T1000 (cell line): ENCODE measurements around the gene RAD51B.
"Not testable (repeated sequence)": the region's sequence is repeated elsewhere in the genome, so short reads cannot be mapped to it uniquely, and the experiment has no call there.

Experiments used
- DNase-seq: peaks from one replicate; lab custom pipeline; 2025; ENCODE audit warnings: mixed read lengths; lab: John Stamatoyannopoulos, UW

Gene RAD51B

DNA sequence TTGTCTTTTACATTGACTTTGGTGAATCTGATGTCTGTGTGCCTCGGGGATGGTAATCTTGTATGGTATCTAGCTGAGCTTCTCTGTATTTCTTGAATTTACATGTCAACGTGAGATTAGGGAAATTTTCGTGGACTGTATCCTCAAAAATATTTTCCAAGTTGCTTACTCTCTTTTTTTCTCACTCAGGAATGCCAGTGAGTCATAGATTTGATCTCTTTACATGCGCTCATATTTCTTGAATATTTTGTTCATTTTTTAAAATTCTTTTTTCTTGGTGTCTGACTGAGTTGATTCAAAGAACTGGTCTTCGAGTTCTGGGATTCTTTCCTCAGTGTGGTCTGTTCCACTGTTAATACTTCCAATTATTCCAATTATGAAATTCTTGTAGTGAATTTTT lies 207.7 kb downstream of the RAD51B start:
- DNase-seq, result no peak

DNA sequence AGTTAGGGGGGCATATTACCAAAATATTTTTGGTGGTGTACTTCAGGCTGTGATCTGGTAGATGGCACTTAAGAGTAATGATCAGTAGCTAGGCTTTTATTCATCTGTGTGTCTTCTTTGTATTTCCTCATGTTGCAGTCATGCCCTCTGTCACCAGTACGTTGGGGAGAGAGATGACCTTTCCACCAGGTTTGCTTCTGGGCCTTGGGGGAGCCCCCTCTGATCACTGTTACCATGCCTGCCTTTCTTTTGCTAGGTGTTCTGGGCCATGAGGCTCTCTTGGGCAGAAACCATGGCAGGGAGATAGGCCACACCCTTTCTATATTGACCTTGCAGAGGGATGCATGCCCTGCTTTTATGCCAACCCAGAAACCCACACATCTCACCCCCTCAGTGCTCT lies 208.5 kb downstream of the RAD51B start:
- no peak for DNase-seq

DNA sequence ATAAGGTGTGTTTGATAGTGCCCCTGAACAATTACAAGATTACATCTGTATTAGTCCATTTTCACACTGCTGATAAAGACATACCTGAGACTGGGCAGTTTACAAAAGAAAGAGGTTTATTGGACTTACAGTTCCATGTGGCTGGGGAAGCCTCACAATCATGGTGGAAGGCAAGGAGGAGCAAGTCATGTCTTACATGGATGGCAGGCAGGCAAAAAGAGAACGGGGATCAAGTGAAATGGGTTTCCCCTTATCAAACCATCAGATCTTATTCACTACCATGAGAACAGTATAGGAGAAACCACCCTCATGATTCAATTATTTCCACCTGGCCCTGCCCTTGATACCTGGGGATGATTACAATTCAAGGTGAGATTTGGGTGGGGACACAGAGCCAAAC lies 211.4 kb downstream of the RAD51B start:
- DNase-seq, result not testable (repeated sequence)

DNA sequence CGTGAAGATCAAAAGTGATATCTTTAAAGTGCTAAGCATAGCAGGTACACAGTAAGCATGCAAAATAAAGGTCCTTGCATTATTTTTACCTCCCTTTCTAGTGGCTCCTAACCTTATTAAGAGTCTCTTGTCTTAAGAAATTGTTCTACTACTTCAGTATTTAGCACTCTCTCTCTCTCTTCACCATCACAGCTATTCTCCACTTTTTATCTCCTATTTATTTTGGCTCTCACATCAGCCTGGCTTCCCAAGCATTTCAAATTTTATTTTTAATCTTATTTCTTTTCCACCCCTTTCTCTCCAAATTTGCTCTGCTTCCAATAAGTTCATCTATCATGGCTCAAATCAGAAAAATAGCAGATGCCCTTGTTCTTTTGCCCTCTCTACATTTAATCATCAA lies 212.6 kb downstream of the RAD51B start:
- DNase-seq, result no peak

DNA sequence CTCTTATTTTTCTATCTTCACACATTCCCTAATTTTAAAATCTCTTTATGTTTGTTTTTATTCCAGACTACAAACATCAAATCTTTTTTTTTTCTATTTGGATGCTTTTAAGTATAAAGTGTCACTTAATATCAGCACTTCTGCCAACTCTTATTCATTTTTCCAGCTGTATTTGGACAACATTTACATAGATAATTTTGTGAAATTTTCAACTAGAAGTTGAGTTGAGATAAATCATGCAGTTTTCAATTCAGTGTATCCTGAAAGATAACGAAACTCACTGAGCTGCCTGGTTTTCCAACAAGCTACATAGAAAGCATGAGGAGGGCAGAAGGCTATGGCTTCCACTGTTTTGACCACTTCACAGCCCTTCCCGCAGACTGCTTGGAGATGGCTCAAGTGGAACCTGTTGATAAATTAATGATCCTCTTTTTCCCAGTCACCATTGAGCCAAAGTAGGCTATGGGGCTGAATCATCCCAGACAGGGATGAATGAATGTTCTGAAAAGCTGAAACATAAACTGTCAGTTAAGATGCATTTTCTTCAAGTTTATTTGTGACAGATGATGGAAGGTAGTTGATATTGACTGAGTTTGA lies 213.9 kb downstream of the RAD51B start:
- DNase-seq, result no peak

DNA sequence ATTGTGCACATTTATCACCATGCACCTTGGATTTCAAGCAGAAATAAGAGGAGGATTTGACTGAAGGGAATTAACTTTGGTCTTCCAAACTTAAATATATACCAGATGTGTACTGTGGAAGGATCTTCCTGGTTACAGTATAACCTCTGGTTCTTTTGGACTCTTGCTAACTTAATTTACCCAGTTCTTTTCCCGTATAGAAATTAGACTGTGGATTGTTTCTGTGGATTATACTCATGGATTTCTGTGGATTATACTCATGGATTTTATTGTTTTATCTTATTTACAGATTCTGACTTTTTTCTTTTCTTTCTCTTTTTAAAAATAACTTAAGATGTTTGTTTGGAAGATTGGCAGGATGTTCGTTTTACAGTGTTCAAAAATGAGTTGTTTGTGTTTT lies 215.3 kb downstream of the RAD51B start:
- no peak for DNase-seq

DNA sequence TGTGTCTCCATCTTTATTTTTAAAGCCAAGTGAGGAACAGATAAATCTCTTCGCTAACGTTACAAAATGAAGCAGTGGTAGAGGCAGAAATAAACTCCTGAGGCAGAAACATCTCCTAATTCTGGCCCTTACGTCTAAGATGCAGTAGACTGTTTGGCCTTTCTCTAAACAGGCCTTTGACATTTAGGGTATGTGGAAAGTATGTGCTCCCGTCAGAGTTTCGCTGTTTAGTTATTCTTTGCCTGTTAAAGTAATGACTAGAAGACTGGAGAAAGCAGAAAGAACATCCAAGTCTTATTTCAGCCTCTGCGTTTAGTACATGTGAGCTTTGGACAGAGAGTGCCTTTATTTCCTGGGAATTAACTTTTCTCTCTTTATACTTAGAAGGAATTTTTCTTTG lies 216.6 kb downstream of the RAD51B start:
- no peak for DNase-seq

DNA sequence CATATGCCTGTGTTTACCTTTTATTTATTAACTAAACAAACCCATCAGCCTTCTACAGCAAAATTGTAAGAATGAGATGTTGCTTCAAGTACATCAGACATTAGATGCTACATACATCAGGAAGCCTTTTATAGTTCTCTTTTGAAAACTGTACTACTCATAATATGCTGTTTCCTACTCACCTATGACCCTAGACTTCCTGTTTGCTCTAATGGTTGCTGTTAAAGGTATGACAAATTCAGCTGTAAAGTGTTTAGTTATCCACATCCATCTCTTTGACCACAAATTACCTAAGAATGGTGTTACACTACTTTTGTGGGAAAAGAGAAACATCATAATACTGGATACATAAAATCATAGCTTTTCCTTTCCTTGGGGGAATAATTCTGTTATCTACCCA lies 220.0 kb downstream of the RAD51B start:
- DNase-seq, result no peak

DNA sequence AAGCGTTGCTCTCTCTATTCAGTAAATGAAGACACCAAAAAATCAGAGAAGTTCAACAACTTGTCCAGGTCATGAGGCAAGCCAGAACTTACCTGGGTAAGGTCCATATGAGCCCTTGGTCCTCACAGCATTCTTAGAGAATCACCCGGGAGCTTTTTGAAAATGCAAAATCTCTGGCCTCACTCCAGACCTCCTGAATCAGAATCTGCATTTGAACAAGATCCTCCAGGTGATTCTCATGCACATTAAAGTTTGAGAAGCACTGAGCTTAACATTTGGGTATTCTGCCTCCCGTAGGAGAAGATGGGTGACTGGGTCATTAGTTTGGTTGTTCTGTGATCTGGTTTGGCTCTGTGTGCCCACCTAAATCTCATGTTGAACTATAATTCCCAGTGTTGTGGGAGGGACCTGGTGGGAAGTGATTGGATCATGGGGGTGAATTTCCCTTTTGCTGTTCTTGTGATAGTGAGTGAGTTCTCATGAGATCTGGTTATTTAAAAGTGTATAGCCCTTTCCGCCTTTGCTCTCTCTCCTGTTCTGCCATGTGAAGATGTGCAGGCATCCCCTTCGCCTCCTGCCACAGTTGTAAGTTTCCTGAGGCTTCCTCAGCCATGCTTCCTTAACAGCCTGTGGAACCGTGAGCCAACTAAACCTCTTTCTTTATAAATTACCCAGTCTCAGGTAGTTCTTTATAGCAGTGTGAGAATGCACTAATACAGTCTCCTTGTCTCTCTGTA lies 221.2 kb downstream of the RAD51B start:
- no peak for DNase-seq

DNA sequence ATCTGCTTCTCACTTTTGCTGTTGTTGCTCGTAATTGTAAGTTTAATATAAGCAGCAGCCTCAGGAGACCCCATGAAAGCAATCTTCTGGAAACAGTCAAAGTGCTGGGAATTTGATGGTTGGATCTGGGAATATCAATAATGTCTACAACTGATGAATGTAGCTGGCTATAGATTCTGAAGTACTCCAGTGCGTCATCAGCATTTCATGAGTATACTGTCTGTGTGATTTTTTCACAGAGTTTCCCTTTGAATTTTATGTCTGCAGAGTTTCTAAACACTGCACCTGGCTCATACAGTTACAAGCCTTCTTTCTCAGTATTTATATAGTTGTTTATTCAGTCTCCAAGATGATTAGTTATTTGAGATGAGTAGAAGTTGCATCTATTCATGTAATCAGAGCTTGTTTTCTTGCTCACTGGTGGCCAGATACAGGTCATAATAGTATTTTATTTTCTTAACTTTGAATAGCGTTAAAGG lies 222.3 kb downstream of the RAD51B start:
- DNase-seq, result no peak

DNA sequence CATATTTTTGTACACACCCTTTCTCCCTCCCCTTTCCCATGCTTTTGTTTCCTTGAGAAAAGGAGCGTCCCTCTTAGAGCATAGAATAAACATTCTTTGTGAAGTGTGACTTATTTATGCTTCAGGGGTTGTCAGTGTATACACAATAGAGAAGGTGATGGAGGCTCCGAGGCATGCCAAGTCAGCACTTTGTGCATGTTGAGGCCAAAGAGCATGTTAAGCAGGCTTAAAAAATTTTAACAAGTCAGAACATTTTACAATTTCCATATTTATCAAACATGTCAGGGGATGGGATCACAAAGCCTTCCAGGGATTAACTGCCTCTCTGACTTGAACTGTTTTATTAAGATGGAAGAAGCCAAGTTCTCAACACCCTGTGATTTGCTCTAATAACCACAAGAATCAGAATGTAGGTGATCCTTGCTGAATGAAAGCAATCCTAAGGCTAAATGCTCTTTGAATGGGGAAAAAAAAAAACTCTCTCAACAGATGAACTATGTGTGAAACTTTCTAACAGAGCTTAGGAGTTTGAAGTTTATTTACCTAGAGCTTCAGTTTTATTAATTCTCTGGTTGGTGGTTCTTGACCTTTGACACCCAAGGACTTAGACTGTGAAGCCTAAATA lies 223.1 kb downstream of the RAD51B start:
- DNase-seq, result no peak

DNA sequence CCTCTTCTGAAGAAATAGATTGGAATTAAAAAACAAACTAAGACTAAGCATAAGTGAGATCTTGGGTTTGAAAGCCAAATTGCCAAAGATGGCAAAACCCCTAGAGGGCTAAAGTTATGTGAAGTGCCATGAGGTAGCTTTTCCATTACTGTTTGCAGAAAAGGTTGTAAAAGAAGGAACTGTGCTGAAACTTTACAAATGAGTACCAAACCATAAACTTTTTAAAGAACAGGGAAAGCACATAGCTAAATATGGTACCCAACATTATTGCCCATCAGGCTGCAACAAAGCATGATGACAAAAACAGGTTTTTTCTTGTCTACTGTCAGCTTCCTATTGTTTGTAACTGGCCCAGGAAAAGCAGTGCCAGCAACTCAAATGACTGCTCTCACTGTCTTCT lies 224.2 kb downstream of the RAD51B start:
- no peak for DNase-seq

DNA sequence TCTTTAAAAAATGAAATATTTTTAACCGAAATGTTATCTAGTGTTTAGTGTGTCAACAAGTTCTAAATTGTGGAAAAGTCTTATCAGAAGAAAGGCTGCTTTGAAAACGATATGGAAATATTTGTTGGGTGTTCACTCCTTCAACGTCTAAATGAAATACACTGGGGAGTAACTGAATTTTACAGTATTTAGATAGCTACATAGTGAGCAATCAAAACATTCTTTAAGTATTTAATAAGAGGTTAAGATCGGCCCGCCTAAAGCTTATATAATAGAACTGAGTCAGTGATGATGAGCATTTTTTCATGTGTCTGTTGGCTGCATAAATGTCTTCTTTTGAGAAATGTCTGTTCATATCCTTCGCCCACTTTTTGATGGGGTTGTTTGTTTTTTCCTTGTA lies 228.3 kb downstream of the RAD51B start:
- DNase-seq, result no peak

DNA sequence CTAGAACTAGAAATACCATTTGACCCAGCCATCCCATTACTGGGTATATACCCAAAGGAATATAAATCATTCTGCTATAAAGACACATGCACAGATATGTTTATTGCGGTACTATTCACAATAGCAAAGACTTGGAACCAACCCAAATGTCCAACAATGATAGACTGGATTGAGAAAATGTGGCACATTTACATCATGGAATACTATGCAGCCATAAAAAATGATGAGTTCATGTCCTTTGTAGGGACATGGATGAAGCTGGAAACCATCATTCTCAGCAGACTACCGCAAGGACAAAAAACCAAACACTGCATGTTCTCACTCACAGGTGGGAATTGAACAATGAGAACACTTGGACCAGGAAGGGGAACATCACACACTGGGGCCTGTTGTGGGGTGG lies 229.2 kb downstream of the RAD51B start:
- DNase-seq, result not testable (repeated sequence)

DNA sequence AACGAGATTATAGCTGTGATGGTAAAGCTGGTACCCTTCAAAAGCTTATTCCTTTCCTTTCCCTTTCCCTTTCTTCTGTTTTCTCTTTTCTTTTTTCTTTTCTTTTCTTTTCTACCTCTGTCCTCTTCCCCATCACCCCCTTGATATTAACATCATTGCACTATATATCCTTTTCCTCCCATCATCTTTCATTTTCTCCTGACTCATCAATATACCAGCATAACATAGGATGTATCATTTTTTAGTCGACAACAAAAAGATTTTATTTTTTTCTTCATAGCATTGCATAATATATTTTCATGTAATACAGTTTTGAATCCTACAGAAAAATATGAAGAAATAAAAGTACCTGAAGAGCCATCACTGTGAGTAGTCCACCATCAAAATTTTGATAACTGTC lies 230.6 kb downstream of the RAD51B start:
- no peak for DNase-seq

DNA sequence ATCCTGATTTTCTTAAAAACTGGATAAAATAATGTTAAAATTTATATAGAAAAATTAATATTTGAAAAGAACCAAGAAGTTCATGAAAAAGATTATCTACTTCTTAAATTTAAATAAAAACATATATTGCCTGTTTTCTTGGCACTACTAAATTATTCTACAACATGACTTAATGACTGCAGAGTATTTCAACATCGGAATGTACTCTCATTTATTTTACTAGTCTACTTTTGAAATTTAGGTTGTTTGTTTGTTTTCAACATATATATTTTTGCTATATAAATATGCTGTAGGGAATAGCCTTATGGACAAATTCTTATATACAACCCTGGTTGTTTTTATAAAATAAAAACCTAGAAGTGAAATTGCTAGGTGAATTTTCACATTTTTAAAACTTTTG lies 231.6 kb downstream of the RAD51B start:
- no peak for DNase-seq

DNA sequence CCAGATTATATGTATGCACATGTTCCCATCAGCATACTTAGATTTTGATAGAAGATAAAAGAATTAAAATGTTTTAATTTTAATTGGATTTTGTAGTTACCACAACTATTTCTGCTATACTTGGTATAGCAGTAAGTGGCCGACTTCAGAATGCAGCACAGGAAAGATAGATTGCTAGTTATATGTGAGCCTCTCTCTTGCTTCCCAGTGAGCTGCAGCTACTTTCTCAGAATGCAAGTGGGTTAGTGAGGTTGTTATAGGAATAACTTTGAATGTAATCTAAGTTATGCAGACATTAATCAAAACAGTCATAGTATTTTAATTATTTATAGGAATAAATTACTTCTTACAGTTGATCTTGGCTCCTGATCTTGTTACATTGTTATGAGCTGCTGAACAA lies 240.6 kb downstream of the RAD51B start:
- no peak for DNase-seq

DNA sequence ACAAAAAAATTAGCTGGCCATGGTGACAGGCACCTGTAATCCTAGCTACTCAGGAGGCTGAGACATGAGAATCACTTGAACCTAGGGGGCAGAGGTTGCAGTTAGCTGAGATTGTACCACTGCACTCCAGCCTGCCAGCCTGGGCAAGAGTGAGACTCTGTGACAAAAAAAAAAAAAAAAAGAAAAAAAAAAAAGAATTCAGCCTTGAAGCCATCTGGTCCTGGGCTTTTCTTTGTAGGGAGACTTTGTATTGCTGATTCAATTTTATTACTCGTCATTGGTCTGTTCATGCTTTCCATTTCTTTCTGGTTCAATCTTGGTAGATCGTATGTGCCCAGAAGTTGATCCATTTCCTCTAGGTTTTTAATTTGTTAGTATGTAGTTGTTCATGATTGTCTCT lies 243.1 kb downstream of the RAD51B start:
- no peak for DNase-seq

DNA sequence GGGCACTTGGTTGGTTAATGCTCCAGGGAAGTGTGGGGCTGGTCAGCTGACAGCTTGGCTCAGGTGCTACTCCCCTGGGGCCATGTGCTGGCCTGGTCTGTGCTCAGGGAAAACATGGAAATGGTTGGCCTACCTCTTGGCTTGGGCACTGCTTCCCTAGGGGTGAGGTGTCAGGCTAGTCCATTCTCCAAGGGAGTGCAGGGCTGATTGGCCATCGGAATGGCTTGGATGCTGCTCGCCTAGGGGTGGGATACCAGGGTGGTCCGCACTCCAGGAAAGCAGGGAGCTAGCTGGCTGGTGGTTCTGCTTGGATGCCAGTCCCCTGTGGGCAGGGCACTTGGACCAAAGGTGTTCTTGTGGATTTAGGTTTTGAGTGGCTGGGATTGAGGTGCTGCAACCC lies 245.7 kb downstream of the RAD51B start:
- no peak for DNase-seq

DNA sequence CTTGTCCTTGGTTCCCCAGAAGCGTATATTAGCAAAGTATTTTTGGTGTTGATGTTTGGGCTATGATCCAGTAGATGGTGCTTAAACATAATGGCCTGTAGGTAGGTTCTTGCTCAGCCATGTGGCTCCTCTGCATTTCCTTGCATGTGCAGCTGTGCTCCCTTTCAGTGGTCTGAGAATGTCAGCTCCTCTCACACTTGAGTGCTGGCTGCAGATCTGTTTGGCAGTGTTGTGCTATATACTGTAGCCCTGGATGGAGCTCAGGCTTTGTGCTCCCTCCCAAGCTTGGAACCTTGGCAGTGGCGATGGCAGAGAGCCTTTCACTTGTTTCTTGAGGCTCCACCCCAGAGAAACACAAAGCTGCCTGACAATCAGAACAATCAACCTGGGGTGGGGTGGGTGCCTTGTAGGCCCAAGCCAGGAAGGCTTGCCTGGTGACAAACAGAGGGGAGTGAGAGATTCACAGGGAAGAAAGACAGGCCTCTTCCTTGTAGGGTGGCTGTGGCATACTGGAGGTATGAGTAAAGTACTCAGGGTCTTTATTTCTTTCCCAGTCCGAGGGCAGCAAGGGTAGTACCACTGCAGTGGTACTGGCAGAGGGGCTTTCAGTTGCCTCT lies 255.3 kb downstream of the RAD51B start:
- no peak for DNase-seq

DNA sequence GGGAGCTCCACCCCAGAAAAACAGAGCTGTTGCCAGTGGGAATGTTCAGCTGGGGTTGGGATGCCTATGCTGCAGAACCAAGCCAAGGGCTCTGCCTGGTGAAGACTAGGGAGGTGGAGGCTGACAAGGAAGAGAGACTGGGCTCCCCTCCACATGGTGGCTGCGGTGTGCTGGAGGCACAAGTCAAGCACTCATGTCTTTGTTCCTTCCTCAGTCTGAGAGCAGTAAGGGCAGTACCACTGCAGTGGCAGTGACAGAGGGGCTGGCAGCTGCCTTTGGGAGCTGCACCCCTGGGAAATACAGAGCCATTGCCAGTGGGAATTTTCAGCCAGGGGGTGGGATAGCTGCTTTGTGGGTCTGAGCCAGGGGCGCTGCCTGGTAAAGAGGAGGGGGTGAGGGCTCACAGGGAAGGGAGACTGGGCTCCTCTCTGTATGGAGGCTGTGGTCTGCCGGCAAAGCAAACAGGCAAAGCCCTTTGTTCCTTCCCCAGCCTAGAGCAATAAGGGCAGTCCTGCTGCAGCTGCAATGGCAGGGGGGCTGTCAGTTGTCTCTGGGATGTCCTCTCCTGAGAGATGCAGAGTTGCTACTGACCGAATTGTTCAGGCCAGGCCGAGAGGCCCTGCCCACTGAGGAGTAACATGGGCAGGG lies 255.9 kb downstream of the RAD51B start:
- no peak for DNase-seq

DNA sequence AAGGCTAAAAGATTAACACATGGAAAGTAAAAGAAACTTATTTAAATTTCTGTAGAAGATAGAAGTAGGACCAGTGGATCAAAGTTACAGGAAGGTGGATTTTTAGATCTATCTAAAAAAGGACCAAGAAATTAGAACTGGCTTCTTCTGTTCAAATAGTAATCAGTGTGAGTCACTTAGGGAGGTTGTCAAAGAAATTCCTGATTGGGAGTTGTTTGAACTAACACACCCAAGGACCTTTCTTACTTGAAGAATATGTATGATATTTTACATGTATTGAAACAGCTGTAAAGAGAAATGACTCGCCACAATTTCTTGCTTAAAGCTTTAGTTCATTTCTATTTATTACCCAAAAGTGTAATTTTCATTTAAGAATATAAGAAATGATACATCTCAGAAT lies 256.9 kb downstream of the RAD51B start:
- no peak for DNase-seq
